ENCODE data around the gene MMP13. TPM values are rescaled to one million over a fixed set of nuclear protein-coding genes. Genes with fewer than 3 reads are reported as not detected.

The MMP13 gene
- total RNA-seq, 1 experiment from 2014 or later = not detected

GRCh38 chr11:102900346-102900745, 55.2 kb downstream of the MMP13 start:
- no peak overlapping the region for H2BK12ac ChIP-seq (ENCODE audit: insufficient read length, low read depth, low read length)
- H3K23me2 ChIP-seq (ENCODE audit: insufficient read length, low read depth, low read length, poor library complexity, severe bottlenecking) = no peaks in the 10 kb centered on the region
- no peak overlapping the region for H2BK20ac ChIP-seq (ENCODE audit: low read depth, low read length, poor library complexity, severe bottlenecking)
- no CpG with 5 or more reads among the region's 2 CpGs for WGBS (ENCODE audit: extremely low coverage, insufficient read length, low lambda C conversion rate)
- H3K18ac ChIP-seq (ENCODE audit: insufficient read length, low read depth, low read length) = no peak overlapping the region
- H4K20me1 ChIP-seq (ENCODE audit: control insufficient read depth, insufficient read depth, insufficient read length) = no peaks in the 10 kb centered on the region
- H3K14ac ChIP-seq (ENCODE audit: insufficient read depth, low read length) = no peak overlapping the region
- no peak overlapping the region for H3T11ph ChIP-seq (ENCODE audit: low read length)
- no peak overlapping the region for H3K9ac ChIP-seq (ENCODE audit: extremely low read depth, insufficient read length, low read length)
- H2BK15ac ChIP-seq (ENCODE audit: low read depth, low read length) = no peak overlapping the region
- no peaks in the 10 kb centered on the region for H3K79me1 ChIP-seq (ENCODE audit: insufficient read depth, low read depth, low read length, poor library complexity, severe bottlenecking)
- H3K23ac ChIP-seq (ENCODE audit: insufficient read length, low read depth, low read length) = no peak overlapping the region
- no peaks in the 10 kb centered on the region for H3K27me3 ChIP-seq (ENCODE audit: insufficient read depth, low read length)
- H3K27ac ChIP-seq (ENCODE audit: insufficient read length, low read depth, low read length) = no peak overlapping the region
- H3K79me2 ChIP-seq (ENCODE audit: insufficient read depth, low read length) = no peaks in the 10 kb centered on the region
- peaks cover 4 to 10% (median 6%) of the 10 kb centered on the region in 3 experiments; a peak in 6 of 7 replicates for H3K36me3 Mint-ChIP-seq (ENCODE audit: insufficient read depth in 1 of 3, low read depth in 3 of 3)
- H4K5ac ChIP-seq (ENCODE audit: insufficient read length, low read depth, low read length) = no peak overlapping the region
- no peak overlapping the region for H2AK5ac ChIP-seq (ENCODE audit: insufficient read length, low read length)
- no peak overlapping the region for H3K4me2 ChIP-seq (ENCODE audit: insufficient read depth, insufficient read length, low read length)
- H3K56ac ChIP-seq (ENCODE audit: insufficient read length, low read depth, low read length) = no peak overlapping the region
- H4K8ac ChIP-seq (replicated peaks; ENCODE audit: insufficient read length, low read depth, low read length) = no peak overlapping the region
- no peak for DNase-seq
- no peaks in the 10 kb centered on the region for H3K4me1 ChIP-seq (ENCODE audit: insufficient read depth, low read length)
- H2BK5ac ChIP-seq (ENCODE audit: insufficient read length, low read length) = no peak overlapping the region
- no peak overlapping the region for H3K4me3 Mint-ChIP-seq
- no peak overlapping the region for H2AFZ ChIP-seq (ENCODE audit: low read length)
- no peak overlapping the region for H4K91ac ChIP-seq (ENCODE audit: insufficient read length, low read depth, low read length)
- no peaks in the 10 kb centered on the region for H3K27me3 Mint-ChIP-seq (ENCODE audit: low read depth)
- no peak overlapping the region for H2BK120ac ChIP-seq (ENCODE audit: low read depth, low read length, poor library complexity, severe bottlenecking)
- no peaks in the 10 kb centered on the region for H3K9me3 ChIP-seq (ENCODE audit: control insufficient read depth, low read depth, low read length)
- no peak overlapping the region for H3K4ac ChIP-seq (ENCODE audit: low read depth, low read length)
- TF ChIP-seq CTCF (conservative IDR thresholded peaks at IDR 0.05) = no peak
- H3K9me3 Mint-ChIP-seq = peaks cover 7 to 13% of the 10 kb centered on the region in 2 experiments; a peak in 4 of 5 replicates
- H3K4me1 Mint-ChIP-seq = peaks cover 0 to 7% of the 10 kb centered on the region in 2 experiments; a peak in 1 of 4 replicates
- H3K27ac Mint-ChIP-seq = no peak overlapping the region

Other genes with a start within 250 kb of the MMP13 start
- not detected in 2 replicates for gene MMP27, start 250.0 kb downstream of the MMP13 start, total RNA-seq (2021)
- not detected in 2 replicates for gene MMP8, start 230.8 kb downstream of the MMP13 start, total RNA-seq (2021)
- 0.20 TPM in 1 of 2 replicates, not detected in the other for gene MMP10, start 175.1 kb downstream of the MMP13 start, total RNA-seq (2021)
- gene MMP1, start 157.6 kb downstream of the MMP13 start, total RNA-seq (2021) = not detected in 2 replicates
- not detected in 2 replicates for gene MMP3, start 112.1 kb downstream of the MMP13 start, total RNA-seq (2021)
- gene MMP12, start 80.8 kb downstream of the MMP13 start, total RNA-seq (2021) = not detected in 2 replicates
- 86.7 and 89.3 TPM in 2 replicates for gene DCUN1D5, start 136.4 kb upstream of the MMP13 start, total RNA-seq (2021)
- 10.5 and 13.2 TPM in 2 replicates for gene DYNC2H1, start 153.7 kb upstream of the MMP13 start, total RNA-seq (2021)

Data from H9 (cell line).